GM23338 (cell line): Measurements from ENCODE around the gene TRIM15. TPM values are rescaled to one million over a fixed set of nuclear protein-coding genes. Genes with fewer than 3 reads are reported as not detected.

Source experiments
- ATAC-seq: fragments of 200-7000 bp; cut with Tn5 transposase; 3 replicates; pipeline ENCODE4 v1.9.1; 2020
- DNase-seq: peaks from one replicate; pipeline ENCODE4 v3.0.0-alpha.2; 2015; ENCODE audit warnings: low spot score
- H2AFZ ChIP-seq: fragments of 200-600 bp; sonication (generic); 2 replicates; pipeline ENCODE4 v1.8.0; 2016; ENCODE audit warnings: antibody characterized with exemption, mild to moderate bottlenecking, moderate library complexity
- H3F3A ChIP-seq: fragments of 200-600 bp; sonication (generic); replicated peaks from 2 replicates; pipeline ENCODE4 v1.8.0; 2017; ENCODE audit warnings: antibody characterized with exemption, mixed run types, low read depth
- H3K27ac ChIP-seq: fragments of 200-600 bp; sonication (generic); 2 replicates; pipeline ENCODE4 v1.6.1; 2016; ENCODE audit warnings: low read depth
- H3K27me3 ChIP-seq: fragments of 200-600 bp; sonication (generic); 2 replicates; pipeline ENCODE4 v1.8.0; 2016; ENCODE audit warnings: mild to moderate bottlenecking, mixed run types, moderate library complexity; ENCODE audit not compliant: insufficient read depth
- H3K36me3 ChIP-seq: fragments of 200-600 bp; sonication (generic); 2 replicates; pipeline ENCODE4 v1.8.0; 2016; ENCODE audit warnings: mild to moderate bottlenecking; ENCODE audit not compliant: insufficient read depth
- H3K4me1 ChIP-seq: fragments of 200-600 bp; sonication (generic); 2 replicates; pipeline ENCODE4 v1.8.0; 2016; ENCODE audit warnings: mild to moderate bottlenecking, moderate library complexity; ENCODE audit not compliant: insufficient read depth
- H3K4me2 ChIP-seq: fragments of 200-600 bp; sonication (generic); 2 replicates; pipeline ENCODE4 v1.7.1; 2017; ENCODE audit warnings: mixed run types
- H3K4me3 ChIP-seq: fragments of 200-600 bp; sonication (generic); 2 replicates; pipeline ENCODE4 v1.6.1; 2016; ENCODE audit warnings: mixed run types
- H3K79me2 ChIP-seq: fragments of 200-600 bp; sonication (generic); replicated peaks from 2 replicates; pipeline ENCODE4 v1.8.0; 2017; ENCODE audit warnings: mild to moderate bottlenecking; ENCODE audit not compliant: insufficient read depth
- H3K9me2 ChIP-seq: fragments of 200-600 bp; sonication (generic); 2 replicates; pipeline ENCODE4 v1.8.0; 2017; ENCODE audit not compliant: insufficient read depth
- H4K20me1 ChIP-seq: fragments of 200-600 bp; sonication (generic); replicated peaks from 2 replicates; pipeline ENCODE4 v1.8.0; 2017; ENCODE audit warnings: mild to moderate bottlenecking; ENCODE audit not compliant: insufficient read depth
- H3K27ac Mint-ChIP-seq: 2 replicates; pipeline ENCODE4 v1.8.0; 2020; ENCODE audit warnings: inconsistent platforms, mild to moderate bottlenecking, moderate library complexity, mixed read lengths
- H3K27me3 Mint-ChIP-seq: 3 replicates; pipeline ENCODE4 v1.8.0; 2022; ENCODE audit warnings: low read depth, mild to moderate bottlenecking, moderate library complexity, mixed read lengths, inconsistent platforms; ENCODE audit not compliant: insufficient read depth, poor library complexity
- H3K36me3 Mint-ChIP-seq: 3 replicates; pipeline ENCODE4 v1.8.0; 2021; ENCODE audit warnings: low read depth, mild to moderate bottlenecking, inconsistent platforms, moderate library complexity, mixed read lengths
- H3K4me1 Mint-ChIP-seq: 3 replicates; pipeline ENCODE4 v1.8.0; 2020; ENCODE audit warnings: mild to moderate bottlenecking, inconsistent platforms, mixed read lengths
- H3K4me3 Mint-ChIP-seq: 3 replicates; pipeline ENCODE4 v1.8.0; 2021; ENCODE audit warnings: moderate library complexity, mild to moderate bottlenecking, inconsistent platforms, mixed read lengths
- H3K9me3 Mint-ChIP-seq: 3 replicates; pipeline ENCODE4 v1.8.0; 2020; ENCODE audit warnings: moderate library complexity, mild to moderate bottlenecking, inconsistent platforms, mixed read lengths
- CREB1 ChIP-seq: fragments of 250-450 bp; sonication (Bioruptor Pico); IDR thresholded peaks from 2 replicates; pipeline ENCODE4 v1.5.0; 2020; ENCODE audit warnings: low read depth, mild to moderate bottlenecking, moderate library complexity
- EZH2phosphoT487 ChIP-seq: fragments of 200-600 bp; sonication (generic); IDR thresholded peaks from one replicate; pipeline ENCODE4 v1.8.1; 2018; ENCODE audit warnings: antibody characterized with exemption; ENCODE audit not compliant: unreplicated experiment
- JUNB ChIP-seq: IDR thresholded peaks from one replicate; pipeline ENCODE4 v1.6.1; 2016; ENCODE audit warnings: antibody characterized with exemption; ENCODE audit not compliant: unreplicated experiment
- NANOG ChIP-seq: IDR thresholded peaks from 2 replicates; pipeline ENCODE4 v1.6.1; 2016; ENCODE audit warnings: antibody characterized with exemption, borderline replicate concordance
- POLR2AphosphoS5 ChIP-seq: IDR thresholded peaks from 2 replicates; pipeline ENCODE4 v1.6.1; 2016; ENCODE audit warnings: antibody characterized with exemption, low read depth
- ZNF114 ChIP-seq: fragments of 250-450 bp; sonication (Bioruptor Pico); IDR thresholded peaks from 2 replicates; pipeline ENCODE4 v1.5.0; 2020; ENCODE audit warnings: mild to moderate bottlenecking, moderate library complexity
- ZNF331 ChIP-seq: fragments of 250-450 bp; sonication (Bioruptor Pico); IDR thresholded peaks from 2 replicates; pipeline ENCODE4 v1.5.0; 2020; ENCODE audit warnings: low read depth, mild to moderate bottlenecking, moderate library complexity
- polyA plus RNA-seq: library from polyadenylated mRNA; unstranded; fragments of >200 nt; fragmentation: Nextera tagmentation; extraction: Ambion mirVana; gene quantifications from 2 replicates; pipeline ENCODE4 v1.2.1, GENCODE V29; 2016
- total RNA-seq: library from RNA; depleted of rRNA; stranded (reverse); fragments of >200 nt; shearing (Covaris generic); gene quantifications from 2 replicates; pipeline ENCODE4 v1.2.3, GENCODE V29; 2014
- TF ChIP-seq, protein P1 (sequence below), 2 experiments: fragments of 200-600 bp in 1 of 2; sonication (generic) in 1 of 2; conservative IDR thresholded peaks; 2 replicates each; pipeline versions ENCODE4 v1.5.1 to v1.6.1; 2016 to 2017; ENCODE audit warnings: antibody characterized with exemption in 2 of 2, low read depth in 2 of 2, mild to moderate bottlenecking in 2 of 2, moderate library complexity in 1 of 2
- TF ChIP-seq, protein P2 (sequence below): IDR thresholded peaks from 2 replicates; pipeline ENCODE4 v1.6.1; 2016; ENCODE audit warnings: antibody characterized with exemption
- TF ChIP-seq, protein P3 (sequence below): fragments of 250-450 bp; sonication (Bioruptor Pico); IDR thresholded peaks from 2 replicates; pipeline ENCODE4 v1.5.0; 2020; ENCODE audit warnings: mild to moderate bottlenecking, moderate library complexity

The TRIM15 gene
- total and polyA plus RNA-seq, 2 experiments from 2014 or later, result 0.21 to 1.0 TPM

DNA sequence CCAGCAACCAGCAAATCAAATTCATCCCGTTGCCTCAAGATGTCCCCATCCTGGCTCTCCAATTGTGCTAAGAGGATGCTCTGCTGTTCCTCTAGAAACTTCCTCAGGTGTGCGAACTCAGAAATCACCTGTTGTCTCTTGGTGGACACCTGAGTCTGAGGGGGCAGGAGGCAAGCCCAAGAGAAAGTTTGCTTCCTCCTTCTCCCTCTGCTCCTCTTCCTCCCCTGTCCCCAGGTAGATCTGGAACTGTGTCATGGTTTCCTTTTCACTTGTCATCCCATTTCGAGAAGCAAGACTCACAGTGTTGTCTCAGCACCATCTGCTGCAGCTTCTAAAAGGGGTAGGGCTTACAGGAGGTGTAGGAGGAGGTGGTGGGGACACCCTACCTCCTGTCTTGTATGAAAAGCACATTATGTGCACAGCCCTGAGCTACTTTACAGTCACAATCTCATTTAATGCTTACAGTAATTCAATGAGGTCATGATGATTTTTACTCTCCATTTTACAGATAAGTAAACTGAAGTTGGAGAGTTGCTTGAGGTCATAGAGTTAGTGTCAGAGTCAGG, 4.8 kb upstream of the TRIM15 start:
- no peak overlapping the region for H3K4me3 Mint-ChIP-seq
- Histone ChIP-seq H3K36me3 (no peaks in the 10 kb centered on the region), H3K4me3 (no peak overlapping the region), H4K20me1 (no peaks in the 10 kb centered on the region), H3F3A (no peaks in the 10 kb centered on the region), H3K27me3 (0 out of 2 replicates have a peak, but pooled peaks cover 7% of the 10 kb centered on the region), H3K4me1 (no peaks in the 10 kb centered on the region), H3K4me2 (no peak overlapping the region), H3K79me2 (no peaks in the 10 kb centered on the region), H2AFZ (no peak overlapping the region), H3K9me2 (no peaks in the 10 kb centered on the region), H3K27ac (no peak overlapping the region)
- peaks cover 2% of the 10 kb centered on the region; the same call in 1 of the 3 replicates for H3K4me1 Mint-ChIP-seq
- H3K9me3 Mint-ChIP-seq, result no peaks in the 10 kb centered on the region
- H3K27me3 Mint-ChIP-seq, result peaks cover 8% of the 10 kb centered on the region
- TF ChIP-seq JUNB, result no peak
- TF ChIP-seq EZH2phosphoT487, result no peak
- no peak for TF ChIP-seq ZNF114 (CRISPR knock-in tag)
- TF ChIP-seq, protein P1, sequence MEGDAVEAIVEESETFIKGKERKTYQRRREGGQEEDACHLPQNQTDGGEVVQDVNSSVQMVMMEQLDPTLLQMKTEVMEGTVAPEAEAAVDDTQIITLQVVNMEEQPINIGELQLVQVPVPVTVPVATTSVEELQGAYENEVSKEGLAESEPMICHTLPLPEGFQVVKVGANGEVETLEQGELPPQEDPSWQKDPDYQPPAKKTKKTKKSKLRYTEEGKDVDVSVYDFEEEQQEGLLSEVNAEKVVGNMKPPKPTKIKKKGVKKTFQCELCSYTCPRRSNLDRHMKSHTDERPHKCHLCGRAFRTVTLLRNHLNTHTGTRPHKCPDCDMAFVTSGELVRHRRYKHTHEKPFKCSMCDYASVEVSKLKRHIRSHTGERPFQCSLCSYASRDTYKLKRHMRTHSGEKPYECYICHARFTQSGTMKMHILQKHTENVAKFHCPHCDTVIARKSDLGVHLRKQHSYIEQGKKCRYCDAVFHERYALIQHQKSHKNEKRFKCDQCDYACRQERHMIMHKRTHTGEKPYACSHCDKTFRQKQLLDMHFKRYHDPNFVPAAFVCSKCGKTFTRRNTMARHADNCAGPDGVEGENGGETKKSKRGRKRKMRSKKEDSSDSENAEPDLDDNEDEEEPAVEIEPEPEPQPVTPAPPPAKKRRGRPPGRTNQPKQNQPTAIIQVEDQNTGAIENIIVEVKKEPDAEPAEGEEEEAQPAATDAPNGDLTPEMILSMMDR (conservative IDR thresholded peaks at IDR 0.05; ENCODE audit: low read depth in 2 of 2), result no peak
- TF ChIP-seq, protein P2, sequence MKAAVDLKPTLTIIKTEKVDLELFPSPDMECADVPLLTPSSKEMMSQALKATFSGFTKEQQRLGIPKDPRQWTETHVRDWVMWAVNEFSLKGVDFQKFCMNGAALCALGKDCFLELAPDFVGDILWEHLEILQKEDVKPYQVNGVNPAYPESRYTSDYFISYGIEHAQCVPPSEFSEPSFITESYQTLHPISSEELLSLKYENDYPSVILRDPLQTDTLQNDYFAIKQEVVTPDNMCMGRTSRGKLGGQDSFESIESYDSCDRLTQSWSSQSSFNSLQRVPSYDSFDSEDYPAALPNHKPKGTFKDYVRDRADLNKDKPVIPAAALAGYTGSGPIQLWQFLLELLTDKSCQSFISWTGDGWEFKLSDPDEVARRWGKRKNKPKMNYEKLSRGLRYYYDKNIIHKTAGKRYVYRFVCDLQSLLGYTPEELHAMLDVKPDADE, result no peak
- no peak for TF ChIP-seq ZNF331 (CRISPR knock-in tag)
- TF ChIP-seq, protein P3, sequence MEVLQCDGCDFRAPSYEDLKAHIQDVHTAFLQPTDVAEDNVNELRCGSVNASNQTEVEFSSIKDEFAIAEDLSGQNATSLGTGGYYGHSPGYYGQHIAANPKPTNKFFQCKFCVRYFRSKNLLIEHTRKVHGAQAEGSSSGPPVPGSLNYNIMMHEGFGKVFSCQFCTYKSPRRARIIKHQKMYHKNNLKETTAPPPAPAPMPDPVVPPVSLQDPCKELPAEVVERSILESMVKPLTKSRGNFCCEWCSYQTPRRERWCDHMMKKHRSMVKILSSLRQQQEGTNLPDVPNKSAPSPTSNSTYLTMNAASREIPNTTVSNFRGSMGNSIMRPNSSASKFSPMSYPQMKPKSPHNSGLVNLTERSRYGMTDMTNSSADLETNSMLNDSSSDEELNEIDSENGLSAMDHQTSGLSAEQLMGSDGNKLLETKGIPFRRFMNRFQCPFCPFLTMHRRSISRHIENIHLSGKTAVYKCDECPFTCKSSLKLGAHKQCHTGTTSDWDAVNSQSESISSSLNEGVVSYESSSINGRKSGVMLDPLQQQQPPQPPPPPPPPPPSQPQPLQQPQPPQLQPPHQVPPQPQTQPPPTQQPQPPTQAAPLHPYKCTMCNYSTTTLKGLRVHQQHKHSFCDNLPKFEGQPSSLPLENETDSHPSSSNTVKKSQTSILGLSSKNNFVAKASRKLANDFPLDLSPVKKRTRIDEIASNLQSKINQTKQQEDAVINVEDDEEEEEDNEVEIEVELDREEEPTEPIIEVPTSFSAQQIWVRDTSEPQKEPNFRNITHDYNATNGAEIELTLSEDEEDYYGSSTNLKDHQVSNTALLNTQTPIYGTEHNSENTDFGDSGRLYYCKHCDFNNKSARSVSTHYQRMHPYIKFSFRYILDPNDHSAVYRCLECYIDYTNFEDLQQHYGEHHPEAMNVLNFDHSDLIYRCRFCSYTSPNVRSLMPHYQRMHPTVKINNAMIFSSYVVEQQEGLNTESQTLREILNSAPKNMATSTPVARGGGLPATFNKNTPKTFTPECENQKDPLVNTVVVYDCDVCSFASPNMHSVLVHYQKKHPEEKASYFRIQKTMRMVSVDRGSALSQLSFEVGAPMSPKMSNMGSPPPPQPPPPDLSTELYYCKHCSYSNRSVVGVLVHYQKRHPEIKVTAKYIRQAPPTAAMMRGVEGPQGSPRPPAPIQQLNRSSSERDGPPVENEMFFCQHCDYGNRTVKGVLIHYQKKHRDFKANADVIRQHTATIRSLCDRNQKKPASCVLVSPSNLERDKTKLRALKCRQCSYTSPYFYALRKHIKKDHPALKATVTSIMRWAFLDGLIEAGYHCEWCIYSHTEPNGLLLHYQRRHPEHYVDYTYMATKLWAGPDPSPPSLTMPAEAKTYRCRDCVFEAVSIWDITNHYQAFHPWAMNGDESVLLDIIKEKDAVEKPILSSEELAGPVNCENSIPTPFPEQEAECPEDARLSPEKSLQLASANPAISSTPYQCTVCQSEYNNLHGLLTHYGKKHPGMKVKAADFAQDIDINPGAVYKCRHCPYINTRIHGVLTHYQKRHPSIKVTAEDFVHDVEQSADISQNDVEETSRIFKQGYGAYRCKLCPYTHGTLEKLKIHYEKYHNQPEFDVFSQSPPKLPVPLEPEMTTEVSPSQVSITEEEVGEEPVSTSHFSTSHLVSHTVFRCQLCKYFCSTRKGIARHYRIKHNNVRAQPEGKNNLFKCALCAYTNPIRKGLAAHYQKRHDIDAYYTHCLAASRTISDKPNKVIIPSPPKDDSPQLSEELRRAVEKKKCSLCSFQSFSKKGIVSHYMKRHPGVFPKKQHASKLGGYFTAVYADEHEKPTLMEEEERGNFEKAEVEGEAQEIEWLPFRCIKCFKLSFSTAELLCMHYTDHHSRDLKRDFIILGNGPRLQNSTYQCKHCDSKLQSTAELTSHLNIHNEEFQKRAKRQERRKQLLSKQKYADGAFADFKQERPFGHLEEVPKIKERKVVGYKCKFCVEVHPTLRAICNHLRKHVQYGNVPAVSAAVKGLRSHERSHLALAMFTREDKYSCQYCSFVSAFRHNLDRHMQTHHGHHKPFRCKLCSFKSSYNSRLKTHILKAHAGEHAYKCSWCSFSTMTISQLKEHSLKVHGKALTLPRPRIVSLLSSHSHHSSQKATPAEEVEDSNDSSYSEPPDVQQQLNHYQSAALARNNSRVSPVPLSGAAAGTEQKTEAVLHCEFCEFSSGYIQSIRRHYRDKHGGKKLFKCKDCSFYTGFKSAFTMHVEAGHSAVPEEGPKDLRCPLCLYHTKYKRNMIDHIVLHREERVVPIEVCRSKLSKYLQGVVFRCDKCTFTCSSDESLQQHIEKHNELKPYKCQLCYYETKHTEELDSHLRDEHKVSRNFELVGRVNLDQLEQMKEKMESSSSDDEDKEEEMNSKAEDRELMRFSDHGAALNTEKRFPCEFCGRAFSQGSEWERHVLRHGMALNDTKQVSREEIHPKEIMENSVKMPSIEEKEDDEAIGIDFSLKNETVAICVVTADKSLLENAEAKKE, result no peak
- TF ChIP-seq CREB1 (CRISPR knock-in tag), result no peak
- TF ChIP-seq NANOG, result no peak
- no peak for TF ChIP-seq POLR2AphosphoS5
- DNase-seq (no peak), ATAC-seq (no peak)
- H3K27ac Mint-ChIP-seq, result no peak overlapping the region
- no peaks in the 10 kb centered on the region for H3K36me3 Mint-ChIP-seq
